ENCODE measurements around the gene ZNF200. TPM values are rescaled to one million over a fixed set of nuclear protein-coding genes. Genes with fewer than 3 reads are reported as not detected.

The ZNF200 gene
- total RNA-seq, 4 donors from 2014 or later: 4.9 to 13.0 (median 7.4) TPM

- in situ Hi-C loops (cut with MboI; ENCODE audit: low pct_ligation_motif_present in 1 of 4, low pct_unique_long_range_greater_than_20kb in 1 of 4, low sequenced_read_pairs in 3 of 4) (no loop called here), intact Hi-C loops (cut with DNase I; ENCODE audit: low total_unique reads) (no loop called here)
- DNase-seq: no peak
- Histone ChIP-seq H3K9me3 (no peaks in the 10 kb centered on the region), H3K27ac (no peak overlapping the region), H3K36me3 (no peaks in the 10 kb centered on the region), H3K4me1 (peaks cover 8 to 29% (median 21%) of the 10 kb centered on the region in 4 donors), H3K4me3 (no peak overlapping the region), H3K27me3 (peaks cover 100% of the 10 kb centered on the region)
- no peak for TF ChIP-seq POLR2A (IDR thresholded peaks at IDR 0.05)
- no peak for TF ChIP-seq CTCF (IDR thresholded peaks at IDR 0.05)
- TF ChIP-seq EP300 (IDR thresholded peaks at IDR 0.05; ENCODE audit: low read depth): no peak
- no peak for TF ChIP-seq POLR2AphosphoS5 (IDR thresholded peaks at IDR 0.05)
- WGBS, 2 donors (ENCODE audit: low coverage in 1 of 2): 6 to 10% methylated on average over 7 to 24 of the region's 24 CpGs
These were observed 60.9 kb downstream of the ZNF200 start for GRCh38 chr16:3173892-3174617.

Other genes starting within 250 kb of the ZNF200 start
- 1 to 10 TPM in 1 of 4 donors, under 1 TPM in 1, not detected in 2; 0.55 to 1.1 TPM for gene CLDN9, start 222.2 kb downstream of the ZNF200 start, total RNA-seq
- not detected for gene CLDN6, start 217.0 kb downstream of the ZNF200 start, total RNA-seq
- gene TNFRSF12A, start 214.8 kb downstream of the ZNF200 start, total RNA-seq: 10 to 100 TPM; 13.3 to 50.5 (median 19.9) TPM
- 10 to 100 TPM in 2 of 4 donors, 1 to 10 TPM in 2; 4.4 to 35.4 (median 17.5) TPM for gene HCFC1R1, start 211.2 kb downstream of the ZNF200 start, total RNA-seq
- gene THOC6, start 211.1 kb downstream of the ZNF200 start, total RNA-seq: 10 to 100 TPM; 10.1 to 42.8 (median 17.6) TPM
- 100 to 1,000 TPM; 123 to 357 (median 167) TPM for gene BICDL2, start 198.2 kb downstream of the ZNF200 start, total RNA-seq
- 1 to 10 TPM in 3 of 4 donors, not detected in 1; 1.6 to 9.4 (median 1.8) TPM for gene MMP25, start 188.6 kb downstream of the ZNF200 start, total RNA-seq
- gene IL32, start 169.5 kb downstream of the ZNF200 start, total RNA-seq: 100 to 1,000 TPM in 3 of 4 donors, 10 to 100 TPM in 1; 21.9 to 720 (median 492) TPM
- gene ZSCAN10, start 135.9 kb downstream of the ZNF200 start, total RNA-seq: not detected
- gene ZNF205, start 122.6 kb downstream of the ZNF200 start, total RNA-seq: 10 to 100 TPM in 3 of 4 donors, 1 to 10 TPM in 1; 5.2 to 16.3 (median 15.5) TPM
- 10 to 100 TPM; 12.1 to 64.3 (median 16.1) TPM for gene ZNF213, start 100.1 kb downstream of the ZNF200 start, total RNA-seq
- not detected for gene OR1F1, start 47.0 kb downstream of the ZNF200 start, total RNA-seq
- gene MEFV, start 21.5 kb upstream of the ZNF200 start, total RNA-seq: 1 to 10 TPM in 1 of 4 donors, under 1 TPM in 3; 0.37 to 1.4 (median 0.54) TPM
- gene ZNF263, start 48.3 kb upstream of the ZNF200 start, total RNA-seq: 10 to 100 TPM in 3 of 4 donors, 1 to 10 TPM in 1; 4.6 to 46.0 (median 36.8) TPM
- gene TIGD7, start 70.3 kb upstream of the ZNF200 start, total RNA-seq: 1 to 10 TPM in 2 of 4 donors, under 1 TPM in 1, not detected in 1; 0.20 to 4.3 (median 2.5) TPM
- gene ZNF75A, start 70.3 kb upstream of the ZNF200 start, total RNA-seq: 10 to 100 TPM; 12.3 to 53.9 (median 25.5) TPM
- not detected for gene OR2C1, start 120.7 kb upstream of the ZNF200 start, total RNA-seq
- gene ZSCAN32, start 165.8 kb upstream of the ZNF200 start, total RNA-seq: 10 to 100 TPM in 3 of 4 donors, under 1 TPM in 1; 1.00 to 12.7 (median 11.6) TPM
- 10 to 100 TPM in 2 of 4 donors, 1 to 10 TPM in 2; 7.9 to 14.8 (median 11.4) TPM for gene ZNF174, start 166.1 kb upstream of the ZNF200 start, total RNA-seq
- 1 to 10 TPM in 2 of 4 donors, under 1 TPM in 2; 0.37 to 2.4 (median 0.91) TPM for gene ZNF597, start 208.3 kb upstream of the ZNF200 start, total RNA-seq
- gene NAA60, start 208.5 kb upstream of the ZNF200 start, total RNA-seq: 100 to 1,000 TPM in 1 of 4 donors, 10 to 100 TPM in 3; 57.3 to 247 (median 72.9) TPM